Medulla oblongata (tissue), 1 donor: ENCODE results near the gene LUC7L2.
"Not testable (repeated sequence)": the region's sequence is repeated elsewhere in the genome, so short reads cannot be mapped to it uniquely, and the experiment has no call there.

Experiments used
- DNase-seq: peaks from one replicate; pipeline ENCODE4 v3.0.0-alpha.2; 2015; ENCODE audit errors: extremely low spot score

LUC7L2 gene

GRCh38 chr7:139355320-139355719 is 4.4 kb upstream of the LUC7L2 start:
- DNase-seq: no peak

- DNase-seq: not testable (repeated sequence)
These were observed 1.8 kb upstream of the LUC7L2 start for GRCh38 chr7:139357729-139358506.

- DNase-seq: no peak
These were observed 941 bp upstream of the LUC7L2 start for GRCh38 chr7:139358541-139359365.

- peak; percentile 97 for DNase-seq
These were observed 685 bp downstream of the LUC7L2 start for GRCh38 chr7:139360210-139360947.

- no peak for DNase-seq
These were observed 1.2 kb downstream of the LUC7L2 start for GRCh38 chr7:139360948-139361307.

- DNase-seq: no peak
These were observed 1.8 kb downstream of the LUC7L2 start for GRCh38 chr7:139361523-139361922.

GRCh38 chr7:139362302-139362701 is 2.6 kb downstream of the LUC7L2 start:
- DNase-seq: no peak

- no peak for DNase-seq
These were observed 3.3 kb downstream of the LUC7L2 start for GRCh38 chr7:139362981-139363380.

GRCh38 chr7:139365336-139365735 is 5.6 kb downstream of the LUC7L2 start:
- no peak for DNase-seq

GRCh38 chr7:139366400-139366799 is 6.7 kb downstream of the LUC7L2 start:
- DNase-seq: no peak

GRCh38 chr7:139367438-139368155 is 7.9 kb downstream of the LUC7L2 start:
- DNase-seq: no peak

- DNase-seq: peak; percentile 45
These were observed 10.7 kb downstream of the LUC7L2 start for GRCh38 chr7:139370301-139370942.

- DNase-seq: no peak
These were observed 11.2 kb downstream of the LUC7L2 start for GRCh38 chr7:139370943-139371313.

GRCh38 chr7:139374246-139374645 is 14.6 kb downstream of the LUC7L2 start:
- no peak for DNase-seq

GRCh38 chr7:139382439-139382838 is 22.7 kb downstream of the LUC7L2 start:
- DNase-seq: no peak

GRCh38 chr7:139384611-139385010 is 24.9 kb downstream of the LUC7L2 start:
- no peak for DNase-seq

GRCh38 chr7:139387594-139387993 is 27.9 kb downstream of the LUC7L2 start:
- no peak for DNase-seq

GRCh38 chr7:139389091-139389490 is 29.4 kb downstream of the LUC7L2 start:
- no peak for DNase-seq

GRCh38 chr7:139389774-139390173 is 30.1 kb downstream of the LUC7L2 start:
- no peak for DNase-seq

GRCh38 chr7:139393621-139394211 is 34.0 kb downstream of the LUC7L2 start:
- DNase-seq: no peak

- no peak for DNase-seq
These were observed 34.8 kb downstream of the LUC7L2 start for GRCh38 chr7:139394540-139394939.
